Vagina (tissue), 2 donors: ENCODE results near the gene GPR4.

Source experiments
- POLR2A ChIP-seq, 2 donors: fragments of 450-650 bp; IDR thresholded peaks; one replicate each; pipeline ENCODE4 v1.6.1; 2017; ENCODE audit warnings: antibody characterized with exemption in 2 of 2, mild to moderate bottlenecking in 2 of 2, moderate library complexity in 2 of 2
- POLR2AphosphoS5 ChIP-seq, 2 donors: sonication (generic); formaldehyde crosslinking; IDR thresholded peaks; one replicate each; pipeline ENCODE4 v1.9.0; 2017; ENCODE audit warnings: antibody characterized with exemption in 2 of 2, mild to moderate bottlenecking in 2 of 2, low read depth in 1 of 2; ENCODE audit not compliant: insufficient read depth in 1 of 2

GRCh38 chr19:45601524-45602374, at the start of gene GPR4:
- TF ChIP-seq POLR2A (IDR thresholded peaks at IDR 0.05) = no peak
- no peak for TF ChIP-seq POLR2AphosphoS5 (IDR thresholded peaks at IDR 0.05; ENCODE audit: insufficient read depth in 1 of 2, low read depth in 1 of 2)
